OCI-LY1 (cell line): ENCODE measurements around the gene ITIH1.

Source experiments
- H2AFZ ChIP-seq: fragments of 200-600 bp; sonication (generic), shearing (Covaris generic); 2 replicates; pipeline ENCODE4 v1.6.0; 2014; ENCODE audit warnings: antibody characterized with exemption, mild to moderate bottlenecking, low read length
- H3F3A ChIP-seq: fragments of 200-600 bp; sonication (generic), shearing (Covaris generic); 2 replicates; pipeline ENCODE4 v1.6.0; 2014; ENCODE audit warnings: mild to moderate bottlenecking, antibody characterized with exemption, low read length, moderate library complexity; ENCODE audit not compliant: insufficient read depth
- H3K27ac ChIP-seq: fragments of 200-600 bp; sonication (generic); 2 replicates; pipeline ENCODE4 v1.5.1; 2014; ENCODE audit warnings: low read length, mixed run types, mild to moderate bottlenecking, low read depth; ENCODE audit not compliant: poor library complexity, severe bottlenecking
- H3K27me3 ChIP-seq: fragments of 200-600 bp; sonication (generic); 2 replicates; pipeline ENCODE4 v1.6.0; 2014; ENCODE audit warnings: antibody characterized with exemption, mild to moderate bottlenecking, low read length, moderate library complexity; ENCODE audit not compliant: insufficient read depth
- H3K36me3 ChIP-seq: fragments of 200-600 bp; sonication (generic); 2 replicates; pipeline ENCODE4 v1.6.1; 2014; ENCODE audit warnings: mild to moderate bottlenecking, antibody characterized with exemption, low read length, moderate library complexity, mixed read lengths; ENCODE audit not compliant: insufficient read depth
- H3K4me1 ChIP-seq: fragments of 200-600 bp; sonication (generic); 2 replicates; pipeline ENCODE4 v1.5.1; 2014; ENCODE audit warnings: mild to moderate bottlenecking, low read length, moderate library complexity; ENCODE audit not compliant: insufficient read depth, severe bottlenecking
- H3K4me2 ChIP-seq: fragments of 200-600 bp; sonication (generic), shearing (Covaris generic); 2 replicates; pipeline ENCODE4 v1.6.1; 2014; ENCODE audit warnings: low read length
- H3K4me3 ChIP-seq: fragments of 200-600 bp; sonication (generic); 2 replicates; pipeline ENCODE4 v1.5.1; 2014; ENCODE audit warnings: low read length, low read depth, mild to moderate bottlenecking, mixed read lengths; ENCODE audit not compliant: poor library complexity, severe bottlenecking
- H3K79me2 ChIP-seq: fragments of 200-600 bp; shearing (Covaris generic); 2 replicates; pipeline ENCODE4 v1.6.1; 2016; ENCODE audit warnings: mixed run types, low read length, mixed read lengths; ENCODE audit not compliant: insufficient read depth
- H3K9ac ChIP-seq: fragments of 200-600 bp; sonication (generic), shearing (Covaris generic); 2 replicates; pipeline ENCODE4 v1.6.1; 2014; ENCODE audit warnings: mild to moderate bottlenecking, low read length, mixed read lengths
- H3K9me2 ChIP-seq: fragments of 200-600 bp; sonication (generic), shearing (Covaris generic); 2 replicates; pipeline ENCODE4 v1.6.1; 2014; ENCODE audit warnings: low read depth, mild to moderate bottlenecking, low read length, mixed read lengths
- H3K9me3 ChIP-seq: fragments of 200-600 bp; shearing (Covaris generic); 2 replicates; pipeline ENCODE4 v1.6.1; 2014; ENCODE audit warnings: low read length, mixed read lengths
- H4K20me1 ChIP-seq: fragments of 200-600 bp; sonication (generic), shearing (Covaris generic); 2 replicates; pipeline ENCODE4 v1.6.0; 2016; ENCODE audit warnings: mild to moderate bottlenecking, low read length; ENCODE audit not compliant: insufficient read depth
- EZH2 ChIP-seq: fragments of 200-600 bp; sonication (generic), shearing (Covaris generic); IDR thresholded peaks from 2 replicates; pipeline ENCODE4 v1.8.0; 2017; ENCODE audit warnings: borderline replicate concordance, mixed run types, mild to moderate bottlenecking, antibody characterized with exemption, low read length, moderate library complexity, mixed read lengths
- TF ChIP-seq, protein P1 (sequence below): fragments of 200-600 bp; sonication (generic), shearing (Covaris generic); IDR thresholded peaks from 2 replicates; pipeline ENCODE4 v1.5.1; 2017; ENCODE audit warnings: mild to moderate bottlenecking, antibody characterized with exemption, low read length, moderate library complexity, mixed read lengths

The ITIH1 gene

DNA sequence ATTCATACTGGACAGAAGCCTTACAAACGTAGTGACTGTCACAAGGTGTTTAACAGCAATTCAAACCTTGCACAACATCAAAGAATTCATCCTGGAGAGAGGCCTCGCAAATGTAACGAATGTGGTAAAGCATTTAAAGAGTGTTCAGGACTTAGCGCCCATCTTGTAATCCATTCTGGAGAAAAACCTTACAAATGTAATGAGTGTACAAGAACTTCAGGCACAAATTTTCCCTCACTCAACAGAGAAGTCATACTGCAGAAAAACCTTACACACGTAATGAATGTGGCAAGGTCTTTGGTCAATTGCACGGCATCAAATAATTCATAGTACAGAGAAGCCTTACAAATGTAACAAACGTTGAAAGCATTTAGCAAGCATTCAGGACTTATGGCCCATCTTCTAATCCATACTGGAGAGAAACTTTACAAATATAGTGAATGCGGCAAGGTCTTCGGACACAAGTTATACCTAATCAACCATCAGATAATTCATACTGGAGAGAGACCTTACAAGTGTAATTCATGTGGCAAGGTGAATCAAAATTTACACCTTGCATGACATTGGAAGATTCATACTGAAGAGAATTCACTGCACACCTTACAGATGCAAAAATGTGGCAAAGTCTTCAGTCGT lies 44.0 kb upstream of the ITIH1 start:
- H4K20me1 ChIP-seq: no peaks in the 10 kb centered on the region
- TF ChIP-seq EZH2: no peak
- TF ChIP-seq, protein P1, sequence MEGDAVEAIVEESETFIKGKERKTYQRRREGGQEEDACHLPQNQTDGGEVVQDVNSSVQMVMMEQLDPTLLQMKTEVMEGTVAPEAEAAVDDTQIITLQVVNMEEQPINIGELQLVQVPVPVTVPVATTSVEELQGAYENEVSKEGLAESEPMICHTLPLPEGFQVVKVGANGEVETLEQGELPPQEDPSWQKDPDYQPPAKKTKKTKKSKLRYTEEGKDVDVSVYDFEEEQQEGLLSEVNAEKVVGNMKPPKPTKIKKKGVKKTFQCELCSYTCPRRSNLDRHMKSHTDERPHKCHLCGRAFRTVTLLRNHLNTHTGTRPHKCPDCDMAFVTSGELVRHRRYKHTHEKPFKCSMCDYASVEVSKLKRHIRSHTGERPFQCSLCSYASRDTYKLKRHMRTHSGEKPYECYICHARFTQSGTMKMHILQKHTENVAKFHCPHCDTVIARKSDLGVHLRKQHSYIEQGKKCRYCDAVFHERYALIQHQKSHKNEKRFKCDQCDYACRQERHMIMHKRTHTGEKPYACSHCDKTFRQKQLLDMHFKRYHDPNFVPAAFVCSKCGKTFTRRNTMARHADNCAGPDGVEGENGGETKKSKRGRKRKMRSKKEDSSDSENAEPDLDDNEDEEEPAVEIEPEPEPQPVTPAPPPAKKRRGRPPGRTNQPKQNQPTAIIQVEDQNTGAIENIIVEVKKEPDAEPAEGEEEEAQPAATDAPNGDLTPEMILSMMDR: no peak
- peaks cover 75% of the 10 kb centered on the region for H3K36me3 ChIP-seq
- no peaks in the 10 kb centered on the region for H3K27me3 ChIP-seq
- no peaks in the 10 kb centered on the region for H3F3A ChIP-seq
- H3K79me2 ChIP-seq: no peaks in the 10 kb centered on the region
- H3K9me3 ChIP-seq: peaks cover 17% of the 10 kb centered on the region
- H3K27ac ChIP-seq: no peak overlapping the region
- no peak overlapping the region for H3K4me2 ChIP-seq
- H3K9me2 ChIP-seq: no peaks in the 10 kb centered on the region
- no peak overlapping the region for H2AFZ ChIP-seq
- H3K9ac ChIP-seq: no peak overlapping the region
- H3K4me3 ChIP-seq: no peak overlapping the region
- no peaks in the 10 kb centered on the region for H3K4me1 ChIP-seq

DNA sequence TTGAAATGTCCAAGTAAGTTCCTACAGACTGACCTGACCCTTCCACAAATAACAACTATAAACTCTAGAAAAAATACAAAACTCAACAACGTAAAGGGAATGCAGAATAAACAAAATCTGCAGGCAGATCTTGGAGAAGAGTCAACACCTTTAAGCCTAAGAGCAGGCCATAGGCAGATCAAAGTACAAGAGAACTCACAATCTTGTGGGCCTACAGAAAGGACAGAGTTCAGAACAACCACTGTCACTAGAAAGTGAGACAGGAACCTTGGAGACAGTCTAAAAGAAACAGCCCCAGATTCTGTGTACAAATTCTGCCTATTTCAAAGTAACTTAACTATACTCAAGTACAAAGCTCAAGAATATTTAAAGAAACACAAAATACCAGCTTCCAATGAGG lies 37.7 kb upstream of the ITIH1 start:
- Histone ChIP-seq H3K79me2 (no peaks in the 10 kb centered on the region), H4K20me1 (no peaks in the 10 kb centered on the region), H3K9me3 (0 out of 2 replicates have a peak, but pooled peaks cover 4% of the 10 kb centered on the region), H3K4me1 (no peaks in the 10 kb centered on the region), H3K36me3 (peaks cover 80% of the 10 kb centered on the region), H2AFZ (no peak overlapping the region), H3K9me2 (no peaks in the 10 kb centered on the region), H3F3A (no peaks in the 10 kb centered on the region), H3K4me2 (no peak overlapping the region), H3K4me3 (no peak overlapping the region), H3K9ac (no peak overlapping the region), H3K27ac (no peak overlapping the region), H3K27me3 (no peaks in the 10 kb centered on the region)
- TF ChIP-seq EZH2: no peak
- TF ChIP-seq, protein P1: no peak

DNA sequence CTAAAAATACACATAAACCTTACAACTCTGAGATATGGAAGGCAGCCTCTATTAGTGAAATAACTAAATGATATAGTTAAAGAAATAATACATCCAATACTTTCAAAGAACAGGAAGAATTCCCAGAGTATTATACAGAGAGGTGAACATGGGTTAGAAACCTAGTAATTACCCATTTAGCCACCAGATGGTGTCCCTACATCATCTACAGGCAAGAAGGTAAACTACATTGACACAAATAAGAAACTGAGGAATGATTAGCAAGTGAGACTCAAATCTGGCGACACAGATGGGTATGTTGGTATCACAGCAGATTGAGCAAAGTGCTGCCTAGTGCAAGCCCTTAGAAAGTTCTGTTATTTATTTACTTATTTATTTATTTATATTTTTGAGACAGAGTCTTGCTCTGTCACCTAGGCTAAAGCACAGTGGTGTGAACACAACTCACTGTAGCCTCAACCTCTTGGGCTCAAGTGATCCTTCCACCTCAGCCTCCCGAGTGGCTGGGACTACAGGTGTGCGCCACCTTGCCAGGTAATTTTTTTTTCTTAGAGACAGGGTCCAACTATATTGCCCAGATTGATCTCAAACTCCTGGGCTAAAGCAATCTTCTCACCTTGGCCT lies 34.9 kb upstream of the ITIH1 start:
- no peaks in the 10 kb centered on the region for H3K27me3 ChIP-seq
- H3K9me2 ChIP-seq: no peaks in the 10 kb centered on the region
- H3K27ac ChIP-seq: no peak overlapping the region
- no peaks in the 10 kb centered on the region for H3F3A ChIP-seq
- no peaks in the 10 kb centered on the region for H4K20me1 ChIP-seq
- H3K36me3 ChIP-seq: peaks cover 72% of the 10 kb centered on the region
- H3K4me1 ChIP-seq: no peaks in the 10 kb centered on the region
- no peaks in the 10 kb centered on the region for H3K79me2 ChIP-seq
- H3K4me2 ChIP-seq: no peak overlapping the region
- no peak overlapping the region for H3K4me3 ChIP-seq
- no peak for TF ChIP-seq EZH2
- TF ChIP-seq, protein P1: peak; percentile 77
- no peak overlapping the region for H2AFZ ChIP-seq
- H3K9me3 ChIP-seq: 0 out of 2 replicates have a peak, but pooled peaks cover 4% of the 10 kb centered on the region
- H3K9ac ChIP-seq: no peak overlapping the region
